Measurements from ENCODE around the gene BRD3.

GRCh38 chr9:134061688-134062371 is 6.0 kb downstream of the BRD3 start:
- TF ChIP-seq CTCF (IDR thresholded peaks at IDR 0.05; ENCODE audit: insufficient read depth, low read length, poor library complexity, severe bottlenecking) (no peak), EZH2phosphoT487 (conservative IDR thresholded peaks at IDR 0.05; ENCODE audit: low read length) (no peak)
